IPS DF 6.9 (cell line): ENCODE data around the gene PDLIM7.
"Not testable (repeated sequence)": the region's sequence is repeated elsewhere in the genome, so short reads cannot be mapped to it uniquely, and the experiment has no call there.

Experiments
- DNase-seq: peaks from one replicate; pipeline ENCODE4 v3.0.0-alpha.2; 2013; ENCODE audit warnings: low read depth, low spot score
- H3K27ac ChIP-seq: one replicate; pipeline ENCODE4 v1.5.1; 2013; ENCODE audit warnings: low read length, control low read depth
- H3K27me3 ChIP-seq: 2 replicates; pipeline ENCODE4 v1.6.1; 2013; ENCODE audit warnings: mild to moderate bottlenecking, low read length; ENCODE audit not compliant: control insufficient read depth, insufficient read depth
- H3K36me3 ChIP-seq: 2 replicates; pipeline ENCODE4 v1.6.1; 2013; ENCODE audit warnings: low read length; ENCODE audit not compliant: control insufficient read depth, insufficient read depth
- H3K4me1 ChIP-seq: 2 replicates; pipeline ENCODE4 v1.6.1; 2013; ENCODE audit warnings: low read length; ENCODE audit not compliant: control insufficient read depth, insufficient read depth
- H3K4me3 ChIP-seq: 2 replicates; pipeline ENCODE4 v1.5.1; 2013; ENCODE audit warnings: mild to moderate bottlenecking, low read length
- H3K9me3 ChIP-seq: 2 replicates; pipeline ENCODE4 v1.6.1; 2013; ENCODE audit warnings: low read length, inconsistent platforms; ENCODE audit not compliant: control insufficient read depth, insufficient read depth
- WGBS: extraction: QIAGEN DNeasy Blood & Tissue Kit; methylation state at CpG from one replicate; pipeline ENCODE4 v1.1.7; 2013; ENCODE audit warnings: mixed read lengths, missing lambda C conversion rate; ENCODE audit not compliant: insufficient read length, insufficient coverage; 5-methylcytosine and 5-hydroxymethylcytosine counted together

PDLIM7 gene

GRCh38 chr5:177490311-177490991, 7.0 kb downstream of the PDLIM7 start:
- H3K4me3 ChIP-seq, result no peak overlapping the region
- no peak for DNase-seq
- H3K9me3 ChIP-seq, result no peaks in the 10 kb centered on the region
- no peaks in the 10 kb centered on the region for H3K27me3 ChIP-seq
- peaks cover 38% of the 10 kb centered on the region for H3K36me3 ChIP-seq
- WGBS, result no CpG with 5 or more reads among the region's 15 CpGs
- no peak overlapping the region for H3K27ac ChIP-seq
- peaks cover 8% of the 10 kb centered on the region for H3K4me1 ChIP-seq

GRCh38 chr5:177489119-177489716, 8.2 kb downstream of the PDLIM7 start:
- Histone ChIP-seq H3K4me1 (0 out of 2 replicates have a peak, but pooled peaks cover 2% of the 10 kb centered on the region), H3K4me3 (no peak overlapping the region), H3K9me3 (no peaks in the 10 kb centered on the region), H3K27ac (no peak overlapping the region), H3K27me3 (no peaks in the 10 kb centered on the region), H3K36me3 (peaks cover 43% of the 10 kb centered on the region)
- DNase-seq, result no peak
- no CpG with 5 or more reads among the region's 26 CpGs for WGBS

- Histone ChIP-seq H3K4me1 (0 out of 2 replicates have a peak, but pooled peaks cover 2% of the 10 kb centered on the region), H3K9me3 (no peaks in the 10 kb centered on the region), H3K4me3 (no peak overlapping the region), H3K27me3 (no peaks in the 10 kb centered on the region), H3K36me3 (peaks cover 53% of the 10 kb centered on the region), H3K27ac (no peak overlapping the region)
- no peak for DNase-seq
- no CpG with 5 or more reads among the region's 15 CpGs for WGBS
These were observed 9.4 kb downstream of the PDLIM7 start for GRCh38 chr5:177487975-177488374.

GRCh38 chr5:177487144-177487543, 10.3 kb downstream of the PDLIM7 start:
- H3K36me3 ChIP-seq, result peaks cover 53% of the 10 kb centered on the region
- no peak overlapping the region for H3K4me3 ChIP-seq
- WGBS, result no CpG with 5 or more reads among the region's 8 CpGs
- 0 out of 2 replicates have a peak, but pooled peaks cover 1% of the 10 kb centered on the region for H3K4me1 ChIP-seq
- H3K27me3 ChIP-seq, result no peaks in the 10 kb centered on the region
- no peak for DNase-seq
- no peaks in the 10 kb centered on the region for H3K9me3 ChIP-seq
- no peak overlapping the region for H3K27ac ChIP-seq

GRCh38 chr5:177486256-177486655, 11.1 kb downstream of the PDLIM7 start:
- no CpG with 5 or more reads among the region's 3 CpGs for WGBS

GRCh38 chr5:177485753-177486152, 11.7 kb downstream of the PDLIM7 start:
- not testable (repeated sequence) for H3K27ac ChIP-seq, H3K4me3 ChIP-seq, H3K27me3 ChIP-seq, DNase-seq, H3K9me3 ChIP-seq, H3K4me1 ChIP-seq
- WGBS, result no CpG with 5 or more reads among the region's 3 CpGs
- peaks cover 45% of the 10 kb centered on the region for H3K36me3 ChIP-seq

More at GRCh38 chr5:177486256-177486655, 11.1 kb downstream of the PDLIM7 start:
- Histone ChIP-seq H3K36me3 (peaks cover 50% of the 10 kb centered on the region), H3K27ac (no peak overlapping the region), H3K4me1 (no peaks in the 10 kb centered on the region), H3K9me3 (no peaks in the 10 kb centered on the region), H3K27me3 (no peaks in the 10 kb centered on the region), H3K4me3 (no peak overlapping the region)
- DNase-seq, result no peak

- H3K9me3 ChIP-seq, result no peaks in the 10 kb centered on the region
- no peaks in the 10 kb centered on the region for H3K27me3 ChIP-seq
- H3K4me1 ChIP-seq, result no peaks in the 10 kb centered on the region
- H3K27ac ChIP-seq, result no peak overlapping the region
- peaks cover 38% of the 10 kb centered on the region for H3K36me3 ChIP-seq
- no CpG with 5 or more reads among the region's 13 CpGs for WGBS
- no peak overlapping the region for H3K4me3 ChIP-seq
- no peak for DNase-seq
These were observed 12.4 kb downstream of the PDLIM7 start for GRCh38 chr5:177484902-177485549.

GRCh38 chr5:177483994-177484901, 13.2 kb downstream of the PDLIM7 start:
- H3K27ac ChIP-seq, result no peak overlapping the region

GRCh38 chr5:177483042-177483441, 14.4 kb downstream of the PDLIM7 start:
- Histone ChIP-seq H3K4me1 (no peaks in the 10 kb centered on the region), H3K27me3 (no peaks in the 10 kb centered on the region), H3K36me3 (peaks cover 26% of the 10 kb centered on the region), H3K9me3 (no peaks in the 10 kb centered on the region), H3K27ac (no peak overlapping the region), H3K4me3 (no peak overlapping the region)
- no peak for DNase-seq
- WGBS, result no CpG with 5 or more reads among the region's 9 CpGs

More at GRCh38 chr5:177483994-177484901, 13.2 kb downstream of the PDLIM7 start:
- WGBS, result no CpG with 5 or more reads among the region's 22 CpGs
- no peak for DNase-seq
- Histone ChIP-seq H3K27me3 (no peaks in the 10 kb centered on the region), H3K4me1 (no peaks in the 10 kb centered on the region), H3K36me3 (peaks cover 32% of the 10 kb centered on the region), H3K4me3 (no peak overlapping the region), H3K9me3 (no peaks in the 10 kb centered on the region)

GRCh38 chr5:177482359-177482795, 15.0 kb downstream of the PDLIM7 start:
- Histone ChIP-seq H3K9me3 (no peaks in the 10 kb centered on the region), H3K27me3 (no peaks in the 10 kb centered on the region), H3K4me3 (no peak overlapping the region), H3K27ac (no peak overlapping the region), H3K36me3 (peaks cover 19% of the 10 kb centered on the region), H3K4me1 (no peaks in the 10 kb centered on the region)
- WGBS, result 100% methylated on average over 5 of the region's 10 CpGs
- DNase-seq, result no peak
